Adrenal gland (tissue), 12 donors: ENCODE data around the gene DPH7. TPM values are rescaled to one million over a fixed set of nuclear protein-coding genes. Genes with fewer than 3 reads are reported as not detected.

ENCODE experiments used
- DNase-seq, 7 donors: peaks; one replicate each; pipeline ENCODE4 v3.0.0-alpha.2; 2019 to 2020
- H3K27ac ChIP-seq, 5 donors: fragments of 200-600 bp; sonication (generic) in 4 of 5; 1 replicate in 3 of 5; 2 replicates in 2 of 5; pipeline versions ENCODE4 v1.5.1 to v1.8.0; 2016 to 2020; ENCODE audit warnings: mild to moderate bottlenecking in 1 of 5
- H3K27me3 ChIP-seq: fragments of 200-600 bp; 2 replicates; pipeline ENCODE4 v1.8.0; 2021
- H3K36me3 ChIP-seq, 2 donors: fragments of 200-600 bp; replicated peaks in 1 of 2; 1 replicate in 1 of 2; 2 replicates in 1 of 2; pipeline versions ENCODE4 v1.5.1 to v1.8.0; 2018 to 2022
- H3K4me1 ChIP-seq, 2 donors: fragments of 200-600 bp; replicated peaks in 1 of 2; 1 replicate in 1 of 2; 2 replicates in 1 of 2; pipeline versions ENCODE4 v1.5.1 to v1.8.0; 2018 to 2021
- H3K4me3 ChIP-seq, 4 donors: fragments of 200-600 bp; sonication (generic) in 3 of 4; one replicate each; pipeline ENCODE4 v1.5.1; 2016 to 2018
- H3K9me3 ChIP-seq, 3 donors: fragments of 200-600 bp; sonication (generic) in 1 of 3; replicated peaks in 1 of 3; 1 replicate in 2 of 3; 2 replicates in 1 of 3; pipeline versions ENCODE4 v1.5.1 to v1.8.0; 2016 to 2021
- CTCF ChIP-seq, 6 experiments: fragments of 450-650 bp in 4 of 6; fragments of 200-600 bp in 2 of 6; sonication (generic) in 1 of 6; IDR thresholded peaks; 1 replicate in 5 of 6; 2 replicates in 1 of 6; pipeline versions ENCODE4 v1.5.1 to v1.8.0; 2016 to 2021; ENCODE audit warnings: antibody characterized with exemption in 6 of 6, mild to moderate bottlenecking in 2 of 6, moderate library complexity in 1 of 6
- POLR2A ChIP-seq, 2 donors: fragments of 450-650 bp; IDR thresholded peaks; one replicate each; pipeline ENCODE4 v1.6.1; 2017; ENCODE audit warnings: antibody characterized with exemption in 2 of 2, mild to moderate bottlenecking in 2 of 2, moderate library complexity in 1 of 2
- WGBS, 4 donors: extraction: QIAGEN DNeasy Blood & Tissue Kit in 2 of 4; methylation state at CpG; one replicate each; pipeline versions ENCODE4 v1.1.5 to v1.1.7; 2013 to 2017; 5-methylcytosine and 5-hydroxymethylcytosine counted together
- intact Hi-C, 2 donors: fragments of 100-400 bp; cut with DNase I; formaldehyde crosslinking; loops; one replicate each; pipeline versions ENCODE4 v1.14.1 to v1.15.0; 2022 to 2023
- polyA plus RNA-seq, 3 donors: library from polyadenylated mRNA; stranded (reverse); fragments of 200-250 nt in 2 of 3; fragments of 350-450 nt in 1 of 3; fragmentation: Illumina TruSeq in 1 of 3; extraction: RNeasy Lipid Tissue Mini Kit (QIAGEN cat#74804) in 1 of 3; gene quantifications; one replicate each; pipeline ENCODE4 v1.2.3, GENCODE V29; 2013 to 2014
- total RNA-seq, 9 donors: library from RNA; depleted of rRNA in 4 of 9; stranded (reverse); fragments of >200 nt in 4 of 9; fragments of 120-200 nt in 1 of 9; fragmentation: NEBNext Ultra II Directional in 1 of 9; extraction: Animal tissue kit (Norgen Biotek cat#: 25700) in 1 of 9; gene quantifications; one replicate each; pipeline versions ENCODE4 v1.1.0 to v1.2.4, GENCODE V29; 2013 to 2023
- donor health status: healthy with polysubstance abuse.
- donor health status: Bipolar disorder and iron deficiency.
- donor health status: DM: yes; HTN: yes; CAD: no.
- donor health status: DM: no; HTN: no; CAD: no.
- donor health status: DM: no; HTN: no; CAD: no.
- donor health status: DM: yes; HTN: yes; CAD: no.

DPH7 gene
- total and polyA plus RNA-seq, 12 donors, result 17.2 to 88.3 (median 28.9) TPM

- Histone ChIP-seq H3K27me3 (no peaks in the 10 kb centered on the region), H3K36me3 (peaks cover 0 to 33% of the 10 kb centered on the region in 2 donors), H3K27ac (no peak overlapping the region), H3K4me1 (peaks cover 27 to 28% of the 10 kb centered on the region in 2 donors), H3K9me3 (no peaks in the 10 kb centered on the region), H3K4me3 (no peak overlapping the region)
- 87 to 94% (median 92%) methylated on average over 13 to 23 of the region's 23 CpGs for WGBS, 4 donors
- intact Hi-C loops, result no loop called here
- no peak for DNase-seq
- TF ChIP-seq CTCF (IDR thresholded peaks at IDR 0.05), result no peak
- TF ChIP-seq POLR2A (IDR thresholded peaks at IDR 0.05), result no peak
Measured at GRCh38 chr9:137580209-137580953, 1.7 kb upstream of the DPH7 start.

GRCh38 chr9:137579259-137579604, 507 bp upstream of the DPH7 start:
- peaks cover 27 to 28% of the 10 kb centered on the region in 2 donors for H3K4me1 ChIP-seq

GRCh38 chr9:137575716-137576411, 2.9 kb downstream of the DPH7 start:
- Histone ChIP-seq H3K27ac (no peak overlapping the region), H3K4me1 (peaks cover 27 to 28% of the 10 kb centered on the region in 2 donors), H3K36me3 (peaks cover 0 to 46% of the 10 kb centered on the region in 2 donors), H3K27me3 (no peaks in the 10 kb centered on the region), H3K9me3 (no peaks in the 10 kb centered on the region), H3K4me3 (no peak overlapping the region)
- intact Hi-C loops, result no loop called here
- TF ChIP-seq POLR2A (IDR thresholded peaks at IDR 0.05), result no peak
- no peak for TF ChIP-seq CTCF (IDR thresholded peaks at IDR 0.05)
- WGBS, 4 donors, result 65 to 83% (median 77%) methylated on average over 7 to 12 of the region's 12 CpGs
- DNase-seq, result no peak

More at GRCh38 chr9:137579259-137579604, 507 bp upstream of the DPH7 start:
- no peaks in the 10 kb centered on the region for H3K27me3 ChIP-seq
- no peaks in the 10 kb centered on the region for H3K9me3 ChIP-seq
- peak in 1 of 7 donors; percentile 68 for DNase-seq
- peak overlapping the region in 4 of 5 donors; percentile 74 to 96 (median 85) for H3K27ac ChIP-seq
- 32 to 38% (median 35%) methylated on average over 5 to 19 of the region's 19 CpGs for WGBS, 4 donors
- intact Hi-C loops, result no loop called here
- TF ChIP-seq POLR2A (IDR thresholded peaks at IDR 0.05) (no peak), CTCF (IDR thresholded peaks at IDR 0.05) (no peak)
- H3K36me3 ChIP-seq, result peaks cover 0 to 39% of the 10 kb centered on the region in 2 donors
- H3K4me3 ChIP-seq, result peak overlapping the region in 2 of 4 donors; percentile 81 to 100

- Histone ChIP-seq H3K36me3 (peaks cover 0 to 46% of the 10 kb centered on the region in 2 donors), H3K4me3 (no peak overlapping the region), H3K4me1 (peaks cover 27 to 28% of the 10 kb centered on the region in 2 donors), H3K9me3 (no peaks in the 10 kb centered on the region), H3K27ac (no peak overlapping the region), H3K27me3 (no peaks in the 10 kb centered on the region)
- no peak for TF ChIP-seq CTCF (IDR thresholded peaks at IDR 0.05)
- TF ChIP-seq POLR2A (IDR thresholded peaks at IDR 0.05), result no peak
- 72 to 83% (median 75%) methylated on average over 9 of the region's 9 CpGs for WGBS, 4 donors
- intact Hi-C loops, result no loop called here
- no peak for DNase-seq
Measured at GRCh38 chr9:137575364-137575715, 3.4 kb downstream of the DPH7 start.
